ENCODE results near the gene EXT2. TPM values are rescaled to one million over a fixed set of nuclear protein-coding genes. Genes with fewer than 3 reads are reported as not detected.

EXT2 gene
- total RNA-seq, 1 donor from 2014 or later, result 73.9 TPM

DNA sequence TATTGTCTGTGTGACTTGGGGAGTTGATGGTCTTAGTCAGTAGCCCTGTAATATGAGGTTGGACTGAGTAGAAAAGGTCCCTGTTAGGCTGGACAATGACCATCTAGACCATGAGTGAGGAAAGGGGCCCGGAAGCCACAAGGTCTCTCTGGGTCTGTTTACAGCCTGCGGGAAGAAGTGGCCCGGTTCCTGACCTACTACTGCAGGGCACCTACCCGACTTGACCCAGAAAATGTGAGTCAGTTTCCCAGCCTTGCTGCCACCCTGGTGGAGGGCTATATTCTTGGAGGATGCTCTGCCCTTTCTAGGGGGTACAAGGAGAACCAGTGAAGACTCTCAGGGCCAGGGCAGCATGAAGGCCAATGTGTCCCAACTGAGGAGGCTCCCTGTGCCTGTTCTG, 44.3 kb upstream of the EXT2 start:
- H3K36me3 Mint-ChIP-seq (ENCODE audit: insufficient read depth), result no peaks in the 10 kb centered on the region
- no peak overlapping the region for H3K27ac Mint-ChIP-seq
- H3K4me1 Mint-ChIP-seq (ENCODE audit: low read depth), result no peaks in the 10 kb centered on the region
- TF ChIP-seq, protein P1, sequence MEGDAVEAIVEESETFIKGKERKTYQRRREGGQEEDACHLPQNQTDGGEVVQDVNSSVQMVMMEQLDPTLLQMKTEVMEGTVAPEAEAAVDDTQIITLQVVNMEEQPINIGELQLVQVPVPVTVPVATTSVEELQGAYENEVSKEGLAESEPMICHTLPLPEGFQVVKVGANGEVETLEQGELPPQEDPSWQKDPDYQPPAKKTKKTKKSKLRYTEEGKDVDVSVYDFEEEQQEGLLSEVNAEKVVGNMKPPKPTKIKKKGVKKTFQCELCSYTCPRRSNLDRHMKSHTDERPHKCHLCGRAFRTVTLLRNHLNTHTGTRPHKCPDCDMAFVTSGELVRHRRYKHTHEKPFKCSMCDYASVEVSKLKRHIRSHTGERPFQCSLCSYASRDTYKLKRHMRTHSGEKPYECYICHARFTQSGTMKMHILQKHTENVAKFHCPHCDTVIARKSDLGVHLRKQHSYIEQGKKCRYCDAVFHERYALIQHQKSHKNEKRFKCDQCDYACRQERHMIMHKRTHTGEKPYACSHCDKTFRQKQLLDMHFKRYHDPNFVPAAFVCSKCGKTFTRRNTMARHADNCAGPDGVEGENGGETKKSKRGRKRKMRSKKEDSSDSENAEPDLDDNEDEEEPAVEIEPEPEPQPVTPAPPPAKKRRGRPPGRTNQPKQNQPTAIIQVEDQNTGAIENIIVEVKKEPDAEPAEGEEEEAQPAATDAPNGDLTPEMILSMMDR (IDR thresholded peaks at IDR 0.05; ENCODE audit: unreplicated experiment), result no peak
- peaks cover 16% of the 10 kb centered on the region for H3K27me3 Mint-ChIP-seq
- DNase-seq (ENCODE audit: low spot score, unreplicated experiment), result no peak
- H3K9me3 Mint-ChIP-seq (ENCODE audit: low read depth), result no peaks in the 10 kb centered on the region
- no peak overlapping the region for H3K4me3 Mint-ChIP-seq (ENCODE audit: low read depth)

DNA sequence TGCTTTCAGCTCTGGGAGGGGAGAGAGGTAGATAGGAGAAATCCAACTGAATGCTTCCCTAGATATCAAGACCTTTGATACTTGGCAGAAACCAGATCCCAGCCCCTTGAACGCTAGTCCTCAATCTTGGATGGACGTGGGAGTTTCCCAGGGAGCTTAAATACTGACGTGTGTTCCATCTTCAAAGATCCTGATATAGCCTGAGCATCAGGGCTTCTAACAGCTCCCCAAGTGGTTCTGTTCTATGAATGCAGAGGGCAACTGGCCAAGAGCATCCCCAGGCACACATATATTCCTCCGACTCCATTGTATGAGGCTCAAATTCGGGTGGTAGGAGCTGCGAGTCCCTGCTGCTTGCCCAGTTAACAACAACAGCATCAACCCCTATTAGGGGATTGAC, 38.1 kb upstream of the EXT2 start:
- Mint-ChIP-seq H3K36me3 (ENCODE audit: insufficient read depth) (no peaks in the 10 kb centered on the region), H3K9me3 (ENCODE audit: low read depth) (no peaks in the 10 kb centered on the region), H3K27me3 (peaks cover 26% of the 10 kb centered on the region), H3K4me3 (ENCODE audit: low read depth) (no peak overlapping the region), H3K4me1 (ENCODE audit: low read depth) (no peaks in the 10 kb centered on the region), H3K27ac (no peak overlapping the region)
- TF ChIP-seq, protein P1 (IDR thresholded peaks at IDR 0.05; ENCODE audit: unreplicated experiment), result no peak
- DNase-seq (ENCODE audit: low spot score, unreplicated experiment), result no peak

DNA sequence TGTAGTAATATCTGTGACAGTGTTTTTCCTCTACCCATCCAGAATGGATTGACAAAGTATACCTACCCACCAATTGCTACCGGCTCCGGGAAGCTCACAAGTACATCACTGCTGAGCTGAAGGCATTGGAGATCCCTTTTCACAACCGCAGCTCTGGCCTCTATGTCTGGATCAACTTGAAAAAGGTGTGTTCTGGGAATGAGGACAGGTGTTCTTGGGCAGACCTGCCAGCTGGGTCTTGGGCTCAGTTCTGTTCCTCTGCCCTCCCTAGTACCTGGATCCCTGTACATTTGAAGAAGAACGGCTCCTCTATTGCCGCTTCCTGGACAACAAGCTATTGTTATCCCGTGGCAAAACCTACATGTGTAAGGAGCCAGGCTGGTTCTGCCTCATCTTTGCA, 37.2 kb upstream of the EXT2 start:
- H3K9me3 Mint-ChIP-seq (ENCODE audit: low read depth), result no peaks in the 10 kb centered on the region
- H3K36me3 Mint-ChIP-seq (ENCODE audit: insufficient read depth), result no peaks in the 10 kb centered on the region
- no peak for DNase-seq (ENCODE audit: low spot score, unreplicated experiment)
- H3K27ac Mint-ChIP-seq, result no peak overlapping the region
- H3K4me1 Mint-ChIP-seq (ENCODE audit: low read depth), result peaks cover 6% of the 10 kb centered on the region
- H3K4me3 Mint-ChIP-seq (ENCODE audit: low read depth), result no peak overlapping the region
- TF ChIP-seq, protein P1 (IDR thresholded peaks at IDR 0.05; ENCODE audit: unreplicated experiment), result no peak
- H3K27me3 Mint-ChIP-seq, result peaks cover 33% of the 10 kb centered on the region

DNA sequence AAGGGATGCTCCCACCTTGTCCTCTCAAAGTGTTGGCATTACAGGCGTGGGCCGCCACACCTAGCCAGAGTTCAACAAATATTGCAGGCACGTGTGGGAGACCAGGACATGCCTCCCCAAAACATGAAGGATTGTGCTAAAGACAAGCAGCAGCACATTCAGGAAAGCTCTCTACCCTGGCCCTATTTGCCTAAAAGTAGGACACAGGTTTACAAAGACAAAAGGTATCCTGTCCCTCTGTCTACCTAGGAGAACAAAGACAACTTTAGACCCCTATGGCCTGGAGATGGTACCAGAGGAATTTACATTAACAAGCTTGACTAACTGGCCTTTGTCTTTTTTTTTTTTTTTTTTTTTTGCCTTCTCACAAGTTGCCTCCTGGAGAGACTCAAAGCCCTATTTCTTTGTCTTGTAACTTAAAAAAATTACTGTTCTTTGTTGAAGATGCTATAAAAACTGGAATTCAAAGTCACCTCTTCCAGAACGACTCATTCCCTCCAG, 30.3 kb upstream of the EXT2 start:
- H3K9me3 Mint-ChIP-seq (ENCODE audit: low read depth), result no peaks in the 10 kb centered on the region
- DNase-seq (ENCODE audit: low spot score, unreplicated experiment), result no peak
- peaks cover 2% of the 10 kb centered on the region for H3K36me3 Mint-ChIP-seq (ENCODE audit: insufficient read depth)
- TF ChIP-seq, protein P1 (IDR thresholded peaks at IDR 0.05; ENCODE audit: unreplicated experiment), result no peak
- peaks cover 18% of the 10 kb centered on the region for H3K4me1 Mint-ChIP-seq (ENCODE audit: low read depth)
- H3K4me3 Mint-ChIP-seq (ENCODE audit: low read depth), result peak overlapping the region; percentile 88
- peaks cover 22% of the 10 kb centered on the region for H3K27me3 Mint-ChIP-seq
- H3K27ac Mint-ChIP-seq, result no peak overlapping the region

DNA sequence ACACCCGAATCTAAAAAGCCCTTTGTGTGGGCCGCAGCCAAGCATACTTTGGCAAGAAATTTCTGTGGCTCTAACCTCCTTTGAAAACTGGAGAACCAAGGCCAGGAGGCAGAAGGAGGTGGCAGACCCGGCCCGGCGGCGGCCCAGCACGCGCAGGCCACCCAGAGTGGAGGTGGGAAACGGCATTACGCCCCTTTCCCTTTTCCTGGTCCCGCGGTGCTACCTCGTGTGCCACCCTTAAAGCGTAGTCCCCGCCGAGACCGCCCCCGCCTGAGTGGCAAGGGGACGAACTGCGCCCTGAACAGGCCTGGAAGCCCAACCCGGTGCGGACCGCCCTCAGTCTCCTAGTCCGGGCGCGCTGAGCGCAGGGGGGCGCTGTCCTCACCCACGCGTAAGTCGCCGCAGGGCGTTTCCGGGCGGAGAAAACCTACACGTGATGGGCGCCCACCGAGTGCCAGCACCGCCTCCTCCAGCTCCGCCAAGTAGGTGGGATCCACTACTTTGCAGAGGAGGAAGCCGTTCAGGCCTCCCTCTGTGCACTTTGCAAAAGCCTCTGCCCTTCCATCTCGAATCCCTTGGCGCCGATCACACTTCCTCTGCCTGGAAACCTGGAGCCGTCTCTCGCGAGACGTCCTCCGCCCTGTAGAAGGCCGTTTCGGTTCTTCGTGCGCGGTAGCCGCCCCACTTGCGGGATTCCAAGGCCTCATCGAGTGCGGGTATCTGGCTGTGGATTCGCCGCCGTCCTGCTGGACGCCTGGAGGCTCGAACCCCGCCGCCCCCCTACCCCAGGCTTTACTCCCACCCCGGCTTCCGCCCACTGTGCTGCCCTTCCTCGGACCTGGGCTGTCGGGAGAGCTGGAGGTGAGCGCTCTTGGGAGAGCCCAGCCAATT, 29.4 kb upstream of the EXT2 start, which contains the start of gene ACCS:
TSS of gene ACCS (plus strand) at position 430 of the 891 bp plus-strand sequence. CDS start 1,358 bp downstream, outside the sequence.
- H3K4me1 Mint-ChIP-seq (ENCODE audit: low read depth), result peaks cover 18% of the 10 kb centered on the region
- H3K27me3 Mint-ChIP-seq, result peaks cover 18% of the 10 kb centered on the region
- peak within 1 kb of the TSS; percentile 88 for H3K4me3 Mint-ChIP-seq (ENCODE audit: low read depth)
- TF ChIP-seq, protein P1 (IDR thresholded peaks at IDR 0.05; ENCODE audit: unreplicated experiment), result peak; percentile 94
- no peaks in the 10 kb centered on the region for H3K9me3 Mint-ChIP-seq (ENCODE audit: low read depth)
- peaks cover 2% of the 10 kb centered on the region for H3K36me3 Mint-ChIP-seq (ENCODE audit: insufficient read depth)
- DNase-seq (ENCODE audit: low spot score, unreplicated experiment), result peak; percentile 85
- peak within 1 kb of the TSS; percentile 93 for H3K27ac Mint-ChIP-seq

Measured in progenitor cell of endocrine pancreas (in vitro differentiated cells).